GM21825 (cell line): ENCODE data around the gene NECTIN1.

Experiments
- ATAC-seq: cut with Tn5 transposase; IDR thresholded peaks from one replicate; pipeline ENCODE4 v1.9.1; 2021; ENCODE audit warnings: mild to moderate bottlenecking, moderate library complexity; ENCODE audit not compliant: unreplicated experiment

NECTIN1 gene

GRCh38 chr11:119694334-119694733 is 34.7 kb downstream of the NECTIN1 start:
- no peak for ATAC-seq

DNA sequence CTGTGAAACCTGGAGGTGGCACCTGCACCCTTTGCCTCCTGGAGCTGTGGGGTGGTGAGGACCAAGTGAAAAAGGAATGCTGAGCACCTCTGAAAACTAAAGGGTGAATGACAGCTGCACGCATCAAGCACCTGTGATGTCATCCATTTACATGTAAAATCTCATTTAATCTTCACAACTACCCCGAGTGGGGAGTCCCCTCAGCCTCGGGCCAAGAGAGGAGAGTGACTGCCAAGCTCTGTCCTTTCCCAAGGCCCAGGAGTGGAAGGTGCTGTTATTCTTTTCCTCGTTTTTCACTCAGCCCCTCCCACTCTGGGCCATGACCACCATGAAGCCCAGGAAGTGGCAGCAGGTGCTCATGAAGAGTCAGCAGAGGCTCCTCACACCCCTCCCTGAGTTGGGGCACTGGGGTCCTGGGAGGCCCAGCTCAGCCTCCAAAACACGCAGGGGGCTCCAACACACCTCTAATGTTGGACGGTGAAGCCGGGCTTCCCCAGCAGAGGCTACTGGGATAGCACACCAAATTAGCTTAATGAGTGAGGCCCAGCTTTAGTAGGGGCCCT is 35.7 kb downstream of the NECTIN1 start:
- ATAC-seq = no peak

DNA sequence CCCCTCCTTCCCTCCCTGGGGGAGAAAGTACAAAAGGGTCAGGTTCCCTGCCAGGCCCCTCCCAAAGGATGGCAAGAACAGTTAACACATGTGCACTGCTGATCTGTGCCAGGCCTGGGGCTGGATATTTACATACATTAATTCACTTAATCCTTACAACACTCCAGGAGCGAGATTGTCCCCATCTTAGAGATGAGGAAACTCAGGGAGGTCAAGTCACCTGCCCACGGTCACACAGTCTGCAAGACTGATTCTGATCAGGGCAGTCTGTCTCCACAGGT is 36.5 kb downstream of the NECTIN1 start:
- ATAC-seq = no peak

GRCh38 chr11:119691701-119692539 is 37.1 kb downstream of the NECTIN1 start:
- no peak for ATAC-seq

- no peak for ATAC-seq
Observed at GRCh38 chr11:119691020-119691666, 37.9 kb downstream of the NECTIN1 start.

DNA sequence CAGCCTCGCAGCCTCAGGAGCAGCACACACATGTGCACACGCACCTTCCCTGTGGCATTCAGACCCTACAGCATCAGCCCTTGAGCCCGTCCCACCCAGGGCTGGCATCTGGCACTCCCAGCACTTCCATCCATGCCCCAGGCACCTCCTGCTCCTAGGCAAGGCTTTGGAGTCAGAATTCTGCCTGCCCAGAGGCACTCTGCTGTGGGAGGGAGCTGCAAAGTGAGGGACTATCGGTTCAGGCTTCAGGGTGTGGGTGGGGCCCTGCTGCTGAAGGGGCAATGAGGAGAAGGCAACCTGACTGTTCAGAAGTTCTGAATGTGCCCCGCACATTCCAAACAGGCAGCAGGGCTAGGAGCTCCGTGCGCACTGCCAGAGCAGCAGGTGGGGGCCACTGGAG is 39.7 kb downstream of the NECTIN1 start:
- no peak for ATAC-seq

DNA sequence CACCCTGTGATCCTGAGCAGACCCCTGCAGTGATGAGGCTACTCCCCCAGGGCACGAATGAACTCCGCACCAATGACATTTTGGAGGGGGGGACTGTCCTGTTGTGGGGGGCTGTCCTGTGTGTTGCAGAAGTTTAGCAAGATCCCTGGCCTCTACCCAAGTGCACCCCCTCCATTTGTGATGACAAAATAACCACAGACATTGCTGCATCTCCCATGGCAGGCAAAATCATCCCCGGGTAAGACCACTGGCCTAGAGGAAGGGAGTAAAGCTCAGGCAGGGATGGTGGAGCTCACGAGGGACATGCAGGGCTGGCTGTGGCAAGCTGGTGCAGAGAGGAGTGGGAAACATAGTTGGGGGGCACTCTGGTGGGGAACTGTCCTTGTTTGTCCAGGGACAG is 40.6 kb downstream of the NECTIN1 start:
- no peak for ATAC-seq

GRCh38 chr11:119687373-119688046 is 41.5 kb downstream of the NECTIN1 start:
- no peak for ATAC-seq

GRCh38 chr11:119686177-119686882 is 42.7 kb downstream of the NECTIN1 start:
- no peak for ATAC-seq

DNA sequence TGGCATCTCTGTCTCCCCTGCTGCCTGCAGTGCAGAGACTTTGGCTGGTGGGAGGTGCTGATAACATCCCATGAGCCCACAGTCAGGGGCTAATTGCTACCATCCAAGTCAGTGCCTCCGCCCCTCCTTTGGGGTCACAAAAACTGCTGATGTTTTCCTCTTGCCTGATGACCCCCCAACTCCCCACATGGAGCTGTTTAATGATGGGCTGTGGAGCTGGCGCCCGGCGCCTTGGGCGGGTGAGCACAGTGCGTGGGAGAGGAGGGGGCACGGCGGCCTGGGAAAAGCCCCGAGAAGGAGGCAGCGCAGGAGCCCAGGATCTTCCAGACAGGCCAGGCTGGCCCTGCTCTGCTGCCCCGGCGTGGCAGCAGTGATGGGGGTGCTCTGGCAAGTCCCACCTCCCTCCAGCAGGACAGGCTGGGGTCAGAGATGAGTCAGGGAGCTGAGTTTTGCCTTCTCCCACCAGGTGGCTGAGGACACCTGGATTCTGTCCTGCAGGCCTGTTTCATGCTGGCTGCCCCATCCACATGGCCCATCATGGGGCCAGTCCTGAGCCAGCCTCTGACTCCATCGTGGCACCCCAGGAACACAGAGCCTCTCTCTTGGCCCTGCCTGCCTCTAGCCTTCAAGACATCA is 43.8 kb downstream of the NECTIN1 start:
- ATAC-seq = no peak

GRCh38 chr11:119684361-119685110 is 44.5 kb downstream of the NECTIN1 start:
- no peak for ATAC-seq

DNA sequence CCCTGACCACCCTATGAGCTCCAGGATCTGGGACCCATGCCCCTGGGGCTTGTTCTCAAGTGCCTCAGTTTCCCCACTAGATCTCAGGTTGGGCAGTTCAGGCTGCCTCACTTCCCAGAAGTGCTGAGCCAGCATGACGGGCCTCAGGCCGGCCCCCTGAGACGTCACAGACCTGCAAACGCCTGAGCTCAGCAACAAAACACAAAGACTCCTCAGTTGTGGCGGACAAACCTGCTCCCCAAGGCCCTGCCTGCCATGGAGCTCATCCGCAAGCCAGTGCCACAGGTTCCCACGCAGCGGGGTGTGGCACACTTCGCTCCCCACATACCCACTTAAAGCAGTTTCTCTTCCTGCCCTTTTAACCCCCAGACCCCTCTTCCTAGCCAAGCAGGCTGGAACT is 45.2 kb downstream of the NECTIN1 start:
- ATAC-seq = no peak

DNA sequence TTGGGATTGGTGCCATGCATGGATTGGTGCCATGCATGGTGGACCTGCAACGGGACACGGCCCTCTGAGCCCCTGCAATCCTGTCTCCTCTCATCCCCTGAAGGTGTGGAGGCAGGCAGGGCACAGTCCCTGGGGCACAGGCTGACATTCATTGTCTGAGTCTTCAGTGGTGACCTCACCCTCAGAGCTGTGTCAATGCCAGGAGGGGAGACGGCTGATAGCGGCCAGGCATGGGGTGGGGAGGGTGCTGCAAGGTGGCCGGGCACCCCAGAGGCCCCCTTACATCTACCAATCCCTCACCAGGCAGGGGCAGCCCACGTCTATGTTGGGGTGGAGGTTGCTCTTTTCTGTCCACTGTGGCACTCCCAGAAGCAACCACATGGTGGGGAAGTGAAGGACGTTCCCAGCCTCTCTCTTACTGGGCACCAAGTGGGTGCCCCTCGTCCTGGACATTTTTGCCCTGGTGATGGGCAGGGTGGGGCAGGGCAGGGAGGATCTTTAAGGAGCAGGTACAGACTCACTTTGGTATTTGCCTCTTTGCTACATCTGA is 47.6 kb downstream of the NECTIN1 start:
- ATAC-seq = no peak

DNA sequence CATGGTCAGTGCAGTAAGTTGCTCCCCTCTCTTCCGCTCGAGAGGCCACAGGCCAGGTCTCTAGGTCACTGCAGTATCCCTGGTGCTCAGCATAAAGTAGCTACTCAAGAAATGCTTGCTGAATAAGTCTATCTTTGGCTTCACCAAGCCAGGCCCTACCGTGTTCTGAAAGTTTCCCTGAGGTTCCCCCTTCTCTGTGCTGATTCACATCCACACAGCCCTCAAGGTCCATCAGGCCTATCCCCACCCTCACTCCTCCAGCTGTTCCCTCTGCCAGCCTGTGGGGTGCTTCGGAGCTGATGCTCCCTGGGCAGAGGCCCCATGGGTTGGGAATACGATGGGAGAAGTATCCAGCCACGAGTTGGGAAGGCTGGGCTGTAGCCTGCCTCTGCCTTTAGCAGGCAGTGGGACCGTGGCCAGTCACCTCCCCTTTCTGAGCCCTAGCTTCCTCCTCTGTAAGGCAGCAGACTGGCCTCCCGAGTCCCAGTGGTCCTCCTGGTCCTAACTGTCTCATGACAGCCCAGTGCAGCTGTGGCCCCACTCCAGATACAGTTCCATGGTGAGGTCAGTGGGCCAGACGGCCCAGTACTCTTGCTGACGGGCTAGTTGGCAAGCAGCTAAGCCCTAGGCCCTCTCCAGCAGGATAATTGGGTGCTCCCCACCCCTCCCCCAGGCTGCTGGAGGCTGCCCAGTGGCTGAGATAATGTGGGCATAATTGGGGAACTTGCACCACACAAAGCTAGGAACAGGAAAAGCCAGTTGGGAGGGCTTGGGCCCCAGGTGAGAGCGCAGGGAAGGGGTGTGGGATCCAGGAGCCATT is 48.2 kb downstream of the NECTIN1 start:
- ATAC-seq = no peak

DNA sequence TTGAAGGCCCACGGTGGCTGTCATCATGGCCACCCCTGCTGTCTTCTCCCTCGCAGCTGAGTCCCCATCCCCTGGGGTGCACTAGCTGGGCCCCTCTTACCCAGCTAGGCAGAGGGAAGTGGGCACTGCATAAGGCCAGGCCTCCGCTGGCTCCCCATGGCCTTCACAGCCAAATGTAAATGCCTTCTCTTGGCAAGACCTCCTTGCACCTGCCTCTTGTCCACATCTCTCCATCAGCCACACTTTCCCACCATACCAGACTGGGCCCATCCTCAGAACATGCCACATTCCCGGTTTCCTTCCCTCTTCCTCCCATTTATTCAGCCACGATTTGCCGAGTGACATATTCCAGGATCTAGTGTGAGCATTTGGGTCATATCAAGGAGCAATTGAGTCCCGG is 49.7 kb downstream of the NECTIN1 start:
- no peak for ATAC-seq

DNA sequence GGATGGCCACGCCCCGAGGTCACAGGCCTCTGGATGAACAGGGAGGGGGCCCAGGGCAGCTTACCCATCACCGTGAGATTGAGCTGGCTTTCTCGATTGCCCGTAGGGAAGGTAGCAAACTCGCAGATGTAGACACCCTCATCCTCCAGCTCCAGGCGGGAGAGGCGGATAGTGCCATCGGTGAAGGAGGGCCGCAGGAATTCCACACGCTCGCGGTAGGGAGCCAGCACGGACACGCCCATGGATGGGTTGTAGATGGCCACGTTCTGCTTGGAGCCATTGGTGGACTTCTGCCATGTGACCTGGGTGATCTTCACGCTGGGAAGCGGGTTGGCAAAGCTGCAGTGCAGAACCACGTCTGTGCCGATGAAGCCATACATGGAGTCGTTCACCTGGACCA is 50.6 kb downstream of the NECTIN1 start:
- ATAC-seq = no peak

- ATAC-seq = no peak
Observed at GRCh38 chr11:119677840-119678239, 51.2 kb downstream of the NECTIN1 start.

- no peak for ATAC-seq
Observed at GRCh38 chr11:119676461-119677020, 52.5 kb downstream of the NECTIN1 start.
